Measurements from ENCODE around the gene KRTAP10-10.
"Not testable (repeated sequence)": the region's sequence is repeated elsewhere in the genome, so short reads cannot be mapped to it uniquely, and the experiment has no call there.

Gene KRTAP10-10, protein sequence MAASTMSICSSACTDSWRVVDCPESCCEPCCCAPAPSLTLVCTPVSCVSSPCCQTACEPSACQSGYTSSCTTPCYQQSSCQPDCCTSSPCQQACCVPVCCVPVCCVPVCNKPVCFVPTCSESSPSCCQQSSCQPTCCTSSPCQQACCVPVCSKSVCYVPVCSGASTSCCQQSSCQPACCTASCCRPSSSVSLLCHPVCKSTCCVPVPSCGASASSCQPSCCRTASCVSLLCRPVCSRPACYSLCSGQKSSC

DNA sequence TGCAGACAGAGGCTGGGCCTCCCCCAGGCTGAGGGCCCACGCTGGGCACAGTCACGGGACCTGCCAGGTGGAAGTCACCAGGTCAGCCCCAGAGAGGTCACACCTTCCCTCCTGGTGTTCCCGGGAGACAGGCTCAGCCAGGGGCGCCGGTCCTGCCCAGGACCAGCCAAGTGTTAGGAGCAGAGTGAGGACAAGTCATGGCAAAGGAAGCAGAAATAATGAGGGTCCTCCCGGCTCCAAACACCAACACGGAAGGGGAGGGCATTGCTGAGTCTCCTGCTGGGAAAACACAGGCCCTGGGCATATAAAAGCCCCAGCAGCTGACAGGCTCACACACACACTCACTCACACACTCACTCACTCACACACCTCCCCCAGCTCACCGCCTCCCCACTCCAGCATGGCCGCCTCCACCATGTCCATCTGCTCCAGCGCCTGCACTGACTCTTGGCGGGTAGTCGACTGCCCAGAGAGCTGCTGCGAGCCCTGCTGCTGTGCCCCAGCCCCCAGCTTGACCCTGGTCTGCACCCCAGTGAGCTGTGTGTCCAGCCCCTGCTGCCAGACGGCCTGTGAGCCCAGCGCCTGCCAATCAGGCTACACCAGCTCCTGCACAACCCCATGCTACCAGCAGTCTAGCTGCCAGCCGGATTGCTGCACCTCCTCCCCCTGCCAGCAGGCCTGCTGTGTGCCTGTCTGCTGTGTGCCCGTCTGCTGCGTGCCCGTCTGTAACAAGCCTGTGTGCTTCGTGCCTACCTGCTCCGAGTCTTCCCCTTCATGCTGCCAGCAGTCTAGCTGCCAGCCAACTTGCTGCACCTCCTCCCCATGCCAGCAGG is at the start of gene KRTAP10-10:
TSS of gene KRTAP10-10 (plus strand) at position 339 of the 833 bp plus-strand sequence. CDS start at position 401, 62 bp downstream.
- H3K27ac ChIP-seq: no peak within 1 kb of the TSS
- TF ChIP-seq, protein P1, sequence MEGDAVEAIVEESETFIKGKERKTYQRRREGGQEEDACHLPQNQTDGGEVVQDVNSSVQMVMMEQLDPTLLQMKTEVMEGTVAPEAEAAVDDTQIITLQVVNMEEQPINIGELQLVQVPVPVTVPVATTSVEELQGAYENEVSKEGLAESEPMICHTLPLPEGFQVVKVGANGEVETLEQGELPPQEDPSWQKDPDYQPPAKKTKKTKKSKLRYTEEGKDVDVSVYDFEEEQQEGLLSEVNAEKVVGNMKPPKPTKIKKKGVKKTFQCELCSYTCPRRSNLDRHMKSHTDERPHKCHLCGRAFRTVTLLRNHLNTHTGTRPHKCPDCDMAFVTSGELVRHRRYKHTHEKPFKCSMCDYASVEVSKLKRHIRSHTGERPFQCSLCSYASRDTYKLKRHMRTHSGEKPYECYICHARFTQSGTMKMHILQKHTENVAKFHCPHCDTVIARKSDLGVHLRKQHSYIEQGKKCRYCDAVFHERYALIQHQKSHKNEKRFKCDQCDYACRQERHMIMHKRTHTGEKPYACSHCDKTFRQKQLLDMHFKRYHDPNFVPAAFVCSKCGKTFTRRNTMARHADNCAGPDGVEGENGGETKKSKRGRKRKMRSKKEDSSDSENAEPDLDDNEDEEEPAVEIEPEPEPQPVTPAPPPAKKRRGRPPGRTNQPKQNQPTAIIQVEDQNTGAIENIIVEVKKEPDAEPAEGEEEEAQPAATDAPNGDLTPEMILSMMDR (conservative IDR thresholded peaks at IDR 0.05): no peak

DNA sequence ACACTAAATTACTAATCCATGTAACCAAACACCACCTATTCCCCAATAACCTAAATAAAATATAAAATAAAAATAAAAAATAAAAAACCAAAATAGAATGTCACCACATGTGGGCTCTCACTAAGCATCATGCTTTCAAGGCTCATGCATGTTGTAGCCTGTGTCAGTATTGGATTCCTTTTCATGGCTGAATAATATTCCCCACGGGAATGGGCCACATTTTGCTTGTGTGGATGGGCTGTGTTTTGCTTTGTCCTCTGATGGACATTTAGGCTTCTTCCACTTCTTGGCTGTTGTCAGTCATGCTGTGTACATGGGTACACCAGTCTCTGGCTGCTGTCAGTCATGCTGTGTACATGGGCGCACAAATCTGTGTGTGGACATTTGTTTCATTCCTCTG is 48.1 kb upstream of the KRTAP10-10 start:
- TF ChIP-seq, protein P1 (conservative IDR thresholded peaks at IDR 0.05): no peak
- H3K27ac ChIP-seq: no peak overlapping the region

DNA sequence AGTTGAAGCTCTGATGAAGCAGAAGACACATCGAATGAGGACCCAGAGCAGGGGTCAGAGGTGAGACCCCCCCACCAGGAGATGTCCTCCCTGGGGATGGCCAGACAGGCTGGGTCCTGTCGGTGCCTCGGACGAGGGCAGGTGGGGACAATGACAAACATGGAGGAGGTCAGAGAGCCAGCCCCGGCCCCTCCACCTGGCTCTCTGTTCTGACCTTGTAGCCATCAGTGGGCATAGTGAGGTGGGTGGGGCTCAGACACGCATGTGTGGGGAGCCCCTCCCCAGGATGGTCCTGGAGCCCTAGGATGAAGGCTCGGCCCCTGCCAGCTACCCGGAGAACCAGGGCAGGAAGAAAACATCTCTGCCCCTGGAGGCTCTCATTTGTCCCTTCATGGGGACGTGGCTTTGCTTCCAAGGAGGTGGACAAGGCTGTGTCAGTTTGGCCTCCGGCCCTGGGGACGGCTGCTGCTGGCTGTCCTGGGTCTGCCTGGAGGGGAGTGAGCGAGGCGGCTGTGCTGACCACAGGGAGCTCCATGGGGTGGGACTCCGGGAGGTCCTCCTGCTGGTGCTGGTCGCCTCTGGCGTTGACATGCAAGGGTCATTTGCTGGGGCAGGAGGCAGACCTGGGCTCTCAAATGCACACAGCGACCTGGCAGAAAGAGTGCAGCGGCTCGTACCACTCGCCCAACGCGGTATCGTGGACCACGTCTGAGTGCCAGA is 47.4 kb upstream of the KRTAP10-10 start:
- H3K27ac ChIP-seq: no peak overlapping the region
- TF ChIP-seq, protein P1 (conservative IDR thresholded peaks at IDR 0.05): no peak

DNA sequence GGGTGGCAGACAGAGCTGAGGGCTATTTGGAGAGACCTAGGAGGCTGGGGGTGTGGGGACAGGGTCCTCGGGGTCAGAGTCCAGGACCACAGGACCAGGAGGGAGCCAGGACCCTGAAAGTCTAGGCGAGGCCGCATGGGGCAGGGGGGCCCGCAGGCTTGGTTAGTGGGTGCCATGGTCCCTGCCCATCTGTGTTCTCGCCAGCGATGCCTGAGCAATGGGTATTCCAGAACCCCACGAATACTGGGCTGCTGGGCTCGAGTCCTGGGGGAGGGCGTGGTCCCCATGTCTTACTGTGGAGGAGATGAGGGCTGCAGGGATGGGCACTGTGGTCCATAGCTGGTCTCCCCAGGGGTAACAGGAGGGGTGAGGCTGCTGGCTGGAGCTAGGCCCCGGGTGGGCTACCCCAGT is 46.8 kb upstream of the KRTAP10-10 start:
- H3K27ac ChIP-seq: no peak overlapping the region
- TF ChIP-seq, protein P1 (conservative IDR thresholded peaks at IDR 0.05): no peak

DNA sequence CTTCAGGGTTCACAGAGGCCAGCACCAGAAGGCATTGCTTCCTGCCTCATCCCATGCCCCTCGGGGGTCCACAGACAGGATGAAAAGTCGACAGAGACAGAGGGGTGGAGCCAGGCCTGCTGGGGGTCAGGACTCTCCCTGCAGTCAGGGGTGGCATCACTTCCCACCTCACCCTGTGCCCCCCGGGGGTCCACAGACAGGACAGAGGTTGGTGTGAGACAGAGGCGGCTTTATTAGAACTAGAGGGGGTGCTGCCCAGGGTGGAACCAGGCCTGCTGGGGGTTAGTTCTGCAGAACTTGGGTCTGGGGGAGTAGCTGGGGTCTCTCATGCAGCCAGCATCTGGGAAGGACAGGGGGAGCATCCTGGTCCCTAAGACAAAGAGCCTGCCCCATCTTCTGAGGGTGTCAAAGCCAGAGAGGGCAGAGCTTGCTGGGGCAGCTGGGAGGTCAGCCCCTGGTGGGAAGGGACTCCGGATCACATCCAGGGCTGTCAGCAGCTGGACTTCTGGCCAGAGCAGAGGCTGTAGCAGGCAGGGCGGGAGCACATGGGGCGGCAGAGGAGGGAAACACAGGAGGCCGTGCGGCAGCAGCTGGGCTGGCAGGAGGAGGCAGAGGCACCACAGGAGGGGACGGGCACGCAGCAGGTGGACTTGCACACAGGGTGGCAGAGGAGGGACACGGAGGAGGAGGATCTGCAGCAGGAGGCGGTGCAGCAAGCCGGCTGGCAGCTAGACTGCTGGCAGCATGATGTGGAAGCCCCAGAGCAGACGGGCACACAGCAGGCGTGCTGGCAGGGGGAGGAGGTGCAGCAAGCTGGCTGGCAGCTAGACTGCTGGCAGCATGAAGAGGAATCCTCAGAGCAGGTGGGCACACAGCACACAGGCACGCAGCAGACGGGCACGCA is 46.0 kb upstream of the KRTAP10-10 start:
- not testable (repeated sequence) for H3K27ac ChIP-seq

DNA sequence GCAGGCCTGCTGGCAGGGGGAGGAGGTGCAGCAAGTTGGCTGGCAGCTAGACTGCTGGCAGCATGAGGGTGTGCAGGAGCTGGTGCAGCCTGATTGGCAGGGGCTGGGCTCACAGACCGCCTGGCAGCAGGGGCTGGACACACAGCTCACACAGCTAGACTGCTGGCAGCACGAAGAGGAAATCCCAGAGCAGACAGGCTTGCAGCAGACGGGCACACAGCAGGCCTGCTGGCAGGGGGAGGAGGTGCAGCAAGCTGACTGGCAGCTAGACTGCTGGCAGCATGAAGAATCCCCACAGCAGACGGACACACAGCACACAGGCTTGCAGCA is 45.4 kb upstream of the KRTAP10-10 start:
- H3K27ac ChIP-seq: not testable (repeated sequence)

DNA sequence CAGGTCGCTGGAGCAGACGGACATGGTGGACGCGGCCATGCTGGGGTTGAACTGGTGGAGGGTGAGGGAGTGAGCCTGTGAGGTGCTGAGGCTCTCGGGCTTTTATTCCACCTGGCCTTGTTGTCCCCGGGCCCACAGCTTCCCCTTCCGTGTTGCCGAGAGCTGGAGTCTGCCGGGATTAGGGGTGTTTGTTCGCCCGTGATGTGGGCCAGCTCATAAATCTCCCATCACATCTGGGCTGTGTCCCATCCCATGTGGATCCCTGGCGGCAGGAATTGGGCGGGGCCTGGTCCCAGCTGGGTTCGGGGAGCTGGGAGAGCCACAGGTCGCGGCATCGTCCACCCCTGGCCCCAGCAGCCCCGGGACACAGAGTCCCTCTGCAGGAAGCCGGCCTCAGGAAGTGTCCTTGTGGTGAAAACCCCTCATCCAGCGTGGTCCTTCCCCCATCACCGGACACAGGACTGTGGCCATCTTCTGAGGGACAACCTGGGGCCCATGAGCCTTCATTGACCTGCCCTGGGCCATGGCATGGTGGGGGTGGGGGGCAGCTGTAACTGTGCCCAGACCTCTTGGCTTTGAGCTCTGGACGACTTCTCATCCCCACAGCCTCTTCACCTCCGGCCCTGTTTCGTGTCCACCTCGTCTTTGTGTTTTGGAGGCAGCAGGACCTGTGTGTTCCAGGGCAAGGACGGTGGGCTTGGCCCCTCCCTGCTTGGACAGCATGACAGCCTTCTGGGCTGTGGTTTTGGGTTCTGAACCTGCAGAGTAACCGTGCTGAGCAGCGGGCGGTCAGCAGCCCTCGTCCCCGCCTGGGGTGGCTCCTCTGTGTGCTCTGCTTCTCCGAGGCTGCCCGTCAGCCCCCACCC is 44.5 kb upstream of the KRTAP10-10 start, which contains the start of gene KRTAP10-6:
TSS of gene KRTAP10-6 (minus strand) at position 60 of the 866 bp plus-strand sequence. CDS start at position 39, 21 bp downstream.
- H3K27ac ChIP-seq: no peak within 1 kb of the TSS

More for the DNA sequence above, 44.5 kb upstream of the KRTAP10-10 start, which contains the start of gene KRTAP10-6:
- TF ChIP-seq, protein P1 (conservative IDR thresholded peaks at IDR 0.05): no peak

All from VCaP (cell line).